Right lobe of liver (tissue), 4 donors: ENCODE measurements around the gene BTBD16.

Experiments
- CTCF ChIP-seq, 4 donors: fragments of 200-600 bp in 3 of 4; fragments of 450-650 bp in 1 of 4; IDR thresholded peaks; one replicate each; pipeline versions ENCODE4 v1.5.1 to v1.8.0; 2016 to 2022; ENCODE audit warnings: antibody characterized with exemption in 4 of 4, mild to moderate bottlenecking in 2 of 4
- POLR2A ChIP-seq: fragments of 450-650 bp; IDR thresholded peaks from one replicate; pipeline ENCODE4 v1.6.1; 2017; ENCODE audit warnings: antibody characterized with exemption, mild to moderate bottlenecking
- donor health status: DM: no; HTN: no; CAD: no.
- donor health status: DM: no; HTN: no; CAD: no.
- donor health status: DM: no; HTN: yes; CAD: no.

GRCh38 chr10:122361046-122361445, 90.0 kb downstream of the BTBD16 start:
- TF ChIP-seq CTCF (IDR thresholded peaks at IDR 0.05) (no peak), POLR2A (no peak)
